HL-60 (cell line): ENCODE results near the gene SLC14A1.

Experiments
- DNase-seq, 2 experiments: peaks; one replicate each; pipeline ENCODE4 v3.0.0-alpha.2; 2010 to 2020; ENCODE audit warnings: low read depth in 1 of 2, low spot score in 1 of 2
- H3K27ac ChIP-seq: fragments of 250-450 bp; sonication (Bioruptor Pico); replicated peaks from 2 replicates; pipeline ENCODE4 v1.5.1; 2020; ENCODE audit warnings: mild to moderate bottlenecking, moderate library complexity
- H3K27me3 ChIP-seq: fragments of 250-450 bp; sonication (Bioruptor Pico); 2 replicates; pipeline ENCODE4 v1.5.1; 2021; ENCODE audit warnings: mild to moderate bottlenecking, moderate library complexity; ENCODE audit not compliant: insufficient read depth, poor library complexity, severe bottlenecking
- H3K4me3 ChIP-seq: replicated peaks from 2 replicates; pipeline ENCODE4 v1.5.1; 2011; ENCODE audit warnings: mild to moderate bottlenecking, control low read depth, low read length; ENCODE audit not compliant: insufficient read depth
- CTCF ChIP-seq: IDR thresholded peaks from one replicate; pipeline ENCODE4 v1.5.1; 2011; ENCODE audit warnings: low read length, control low read depth, inconsistent platforms; ENCODE audit not compliant: insufficient read depth
- GABPA ChIP-seq: IDR thresholded peaks from 2 replicates; pipeline ENCODE4 v1.6.1; 2012; ENCODE audit warnings: low read depth
- POLR2AphosphoS5 ChIP-seq: IDR thresholded peaks from 2 replicates; pipeline ENCODE4 v1.6.1; 2012; ENCODE audit warnings: low read depth
- REST ChIP-seq: IDR thresholded peaks from 2 replicates; pipeline ENCODE4 v1.6.1; 2012; ENCODE audit warnings: low read depth; ENCODE audit not compliant: insufficient replicate concordance
- SPI1 ChIP-seq: IDR thresholded peaks from 2 replicates; pipeline ENCODE4 v1.6.1; 2012; ENCODE audit warnings: low read depth, mild to moderate bottlenecking, borderline replicate concordance

SLC14A1 gene

GRCh38 chr18:45785134-45785533 is 61.2 kb downstream of the SLC14A1 start:
- no peak for DNase-seq
- no peak overlapping the region for H3K4me3 ChIP-seq
- TF ChIP-seq CTCF (no peak), REST (no peak), POLR2AphosphoS5 (no peak), SPI1 (no peak), GABPA (no peak)
- H3K27ac ChIP-seq, result no peak overlapping the region
- no peaks in the 10 kb centered on the region for H3K27me3 ChIP-seq

GRCh38 chr18:45786941-45787340 is 63.0 kb downstream of the SLC14A1 start:
- DNase-seq, result no peak
- Histone ChIP-seq H3K27ac (no peak overlapping the region), H3K4me3 (no peak overlapping the region), H3K27me3 (no peaks in the 10 kb centered on the region)
- TF ChIP-seq CTCF (no peak), POLR2AphosphoS5 (no peak), GABPA (no peak), SPI1 (no peak), REST (no peak)

- no peak for DNase-seq
- Histone ChIP-seq H3K27ac (no peak overlapping the region), H3K4me3 (no peak overlapping the region), H3K27me3 (no peaks in the 10 kb centered on the region)
- no peak for TF ChIP-seq GABPA
- TF ChIP-seq POLR2AphosphoS5, result no peak
- TF ChIP-seq CTCF, result no peak
- no peak for TF ChIP-seq REST
- no peak for TF ChIP-seq SPI1
Observed at GRCh38 chr18:45787346-45787745, 63.4 kb downstream of the SLC14A1 start.
